ENCODE results near the gene ARHGAP35.

The ARHGAP35 gene

DNA sequence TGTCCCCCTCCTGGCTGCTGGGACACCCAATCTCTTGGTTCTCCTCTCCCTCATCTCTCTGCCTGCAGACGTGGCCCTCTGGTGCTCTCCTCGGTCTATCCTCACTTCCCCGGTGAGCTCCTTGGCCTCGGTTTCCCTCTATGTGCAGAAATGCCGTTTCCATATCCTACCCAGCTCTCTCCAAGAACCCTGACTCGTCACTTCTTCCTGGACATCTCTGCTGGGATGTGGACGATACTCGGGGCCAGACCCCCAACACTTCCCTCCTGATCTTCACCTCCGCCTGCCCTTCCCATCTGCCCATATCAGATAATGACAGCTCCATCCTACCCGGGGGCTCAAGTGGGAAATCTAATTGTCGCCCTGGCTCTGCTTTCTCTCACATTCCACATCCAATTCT, 18.0 kb upstream of the ARHGAP35 start:
- H3K4me3 ChIP-seq (ENCODE audit: low read depth, low read length), result no peak overlapping the region
- TF ChIP-seq, protein P1, sequence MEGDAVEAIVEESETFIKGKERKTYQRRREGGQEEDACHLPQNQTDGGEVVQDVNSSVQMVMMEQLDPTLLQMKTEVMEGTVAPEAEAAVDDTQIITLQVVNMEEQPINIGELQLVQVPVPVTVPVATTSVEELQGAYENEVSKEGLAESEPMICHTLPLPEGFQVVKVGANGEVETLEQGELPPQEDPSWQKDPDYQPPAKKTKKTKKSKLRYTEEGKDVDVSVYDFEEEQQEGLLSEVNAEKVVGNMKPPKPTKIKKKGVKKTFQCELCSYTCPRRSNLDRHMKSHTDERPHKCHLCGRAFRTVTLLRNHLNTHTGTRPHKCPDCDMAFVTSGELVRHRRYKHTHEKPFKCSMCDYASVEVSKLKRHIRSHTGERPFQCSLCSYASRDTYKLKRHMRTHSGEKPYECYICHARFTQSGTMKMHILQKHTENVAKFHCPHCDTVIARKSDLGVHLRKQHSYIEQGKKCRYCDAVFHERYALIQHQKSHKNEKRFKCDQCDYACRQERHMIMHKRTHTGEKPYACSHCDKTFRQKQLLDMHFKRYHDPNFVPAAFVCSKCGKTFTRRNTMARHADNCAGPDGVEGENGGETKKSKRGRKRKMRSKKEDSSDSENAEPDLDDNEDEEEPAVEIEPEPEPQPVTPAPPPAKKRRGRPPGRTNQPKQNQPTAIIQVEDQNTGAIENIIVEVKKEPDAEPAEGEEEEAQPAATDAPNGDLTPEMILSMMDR (IDR thresholded peaks at IDR 0.05; ENCODE audit: control insufficient read depth, extremely low read depth, insufficient read depth), result no peak
- no peak for DNase-seq (ENCODE audit: low read depth)

DNA sequence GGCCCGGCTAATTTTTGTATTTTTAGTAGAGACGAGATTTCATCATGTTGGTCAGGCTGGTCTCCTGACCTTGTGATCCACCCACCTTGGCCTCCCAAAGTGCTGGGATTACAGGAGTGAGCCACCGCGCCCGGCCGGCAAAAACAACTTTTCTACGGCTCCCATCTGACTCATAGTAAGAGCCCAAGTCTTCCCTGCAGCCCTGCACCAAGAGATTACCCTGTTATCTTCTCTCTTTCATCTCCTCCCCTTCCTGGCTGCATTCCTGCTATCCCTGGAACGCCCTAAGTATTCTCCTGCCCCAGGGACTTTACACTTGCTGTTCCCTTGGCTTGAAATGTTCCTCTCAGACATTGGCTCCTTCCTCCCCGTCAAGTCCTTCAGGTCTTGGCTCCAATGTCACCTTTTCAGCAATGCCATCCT, 16.7 kb upstream of the ARHGAP35 start:
- no peak overlapping the region for H3K4me3 ChIP-seq (ENCODE audit: low read depth, low read length)
- TF ChIP-seq, protein P1 (IDR thresholded peaks at IDR 0.05; ENCODE audit: control insufficient read depth, extremely low read depth, insufficient read depth), result no peak
- DNase-seq (ENCODE audit: low read depth), result no peak

DNA sequence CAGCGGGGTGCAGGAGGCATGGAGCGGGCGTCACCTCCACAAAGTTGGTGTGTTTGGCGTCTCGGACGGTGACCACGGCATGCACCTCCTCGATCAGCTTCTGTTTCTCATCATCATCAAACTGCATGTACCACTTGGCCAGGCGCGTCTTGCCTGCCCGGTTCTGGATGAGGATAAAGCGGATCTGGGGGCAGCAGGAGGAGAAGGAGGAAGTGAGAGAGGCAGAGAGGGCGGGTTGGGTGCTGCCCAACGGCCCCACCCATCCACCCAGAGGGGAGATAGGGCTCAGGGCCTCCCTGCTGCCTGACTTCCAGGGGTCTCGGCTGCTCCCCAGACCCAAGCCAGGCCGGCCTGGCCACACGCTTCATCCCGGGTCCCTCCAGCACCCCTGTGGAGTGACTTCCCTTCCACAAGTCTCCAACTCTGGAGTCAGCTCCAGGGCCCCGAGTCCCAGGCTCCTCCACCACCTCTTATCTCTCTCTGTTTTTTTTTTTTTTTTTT, 14.8 kb upstream of the ARHGAP35 start:
- DNase-seq (ENCODE audit: low read depth), result no peak
- TF ChIP-seq, protein P1 (IDR thresholded peaks at IDR 0.05; ENCODE audit: control insufficient read depth, extremely low read depth, insufficient read depth), result no peak
- H3K4me3 ChIP-seq (ENCODE audit: low read depth, low read length), result no peak overlapping the region

DNA sequence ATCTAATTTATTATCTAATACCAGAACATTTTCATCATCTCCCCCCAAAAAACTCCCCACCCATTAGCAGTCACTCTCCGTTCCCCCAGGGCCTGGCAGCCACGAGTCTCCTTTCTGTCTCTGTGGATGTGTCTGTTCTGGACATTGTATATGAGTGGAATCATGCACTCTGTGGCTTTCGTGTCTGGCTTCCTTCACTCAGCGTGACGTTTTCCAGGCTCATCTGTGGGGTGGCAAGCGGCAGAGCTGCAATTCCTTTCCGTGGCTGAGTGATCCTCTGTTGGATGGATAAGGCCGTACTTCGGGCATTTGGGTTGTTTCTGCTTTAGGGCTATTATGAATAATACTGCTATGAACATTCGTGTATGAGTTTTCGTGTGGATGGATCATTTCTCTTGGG, 13.3 kb upstream of the ARHGAP35 start:
- H3K4me3 ChIP-seq (ENCODE audit: low read depth, low read length), result no peak overlapping the region
- DNase-seq (ENCODE audit: low read depth), result no peak
- TF ChIP-seq, protein P1 (IDR thresholded peaks at IDR 0.05; ENCODE audit: control insufficient read depth, extremely low read depth, insufficient read depth), result no peak

DNA sequence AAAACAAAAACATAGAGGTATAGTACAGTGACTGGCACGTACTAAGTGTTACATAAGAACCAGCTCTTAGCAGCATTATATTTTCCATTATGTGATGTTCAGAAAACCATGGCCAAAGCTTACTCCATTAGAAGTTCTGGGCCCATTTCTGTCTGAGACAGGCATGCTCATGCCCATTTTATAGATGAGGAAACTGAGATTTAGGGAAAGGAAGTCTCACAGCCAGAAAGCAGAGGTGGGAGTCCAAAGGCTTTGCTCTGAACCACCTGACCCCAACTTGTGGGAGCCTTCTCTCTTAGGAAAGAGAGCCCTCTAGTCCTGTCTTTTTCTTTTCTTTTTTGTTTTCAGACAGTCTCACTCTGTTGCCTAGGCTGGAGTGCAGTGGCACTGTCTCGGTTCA, 12.4 kb upstream of the ARHGAP35 start:
- DNase-seq (ENCODE audit: low read depth), result no peak
- TF ChIP-seq, protein P1 (IDR thresholded peaks at IDR 0.05; ENCODE audit: control insufficient read depth, extremely low read depth, insufficient read depth), result no peak
- peak overlapping the region; percentile 83; the same call in 1 of the 2 replicates for H3K4me3 ChIP-seq (ENCODE audit: low read depth, low read length)

DNA sequence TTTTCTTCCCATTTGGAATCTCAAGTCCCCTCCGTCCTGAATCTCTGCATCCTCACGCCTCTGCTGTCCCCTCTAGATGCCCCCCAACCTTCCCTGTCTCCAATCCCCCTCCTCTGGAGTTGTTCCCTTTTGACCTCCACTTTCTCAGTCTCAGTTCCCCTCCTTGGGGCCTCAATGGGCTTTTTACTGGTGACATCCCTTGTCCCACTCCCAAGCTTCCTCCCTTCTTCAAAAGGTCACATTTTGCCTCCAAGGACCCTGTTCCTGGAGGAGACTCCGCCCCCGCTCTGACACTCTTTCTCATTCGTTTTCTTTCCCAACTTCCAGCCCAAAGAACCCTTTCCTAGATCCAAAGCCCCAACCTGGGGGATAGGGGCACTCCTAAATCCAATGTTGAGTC, 11.2 kb upstream of the ARHGAP35 start:
- no peak for DNase-seq (ENCODE audit: low read depth)
- TF ChIP-seq, protein P1 (IDR thresholded peaks at IDR 0.05; ENCODE audit: control insufficient read depth, extremely low read depth, insufficient read depth), result no peak
- peak overlapping the region; percentile 83 for H3K4me3 ChIP-seq (ENCODE audit: low read depth, low read length)

All from LNCaP clone FGC (cell line).